Upper lobe of left lung (tissue), 4 donors: ENCODE results near the gene STAC3.

ENCODE experiments used
- CTCF ChIP-seq, 6 experiments: fragments of 450-650 bp in 4 of 6; fragments of 200-600 bp in 2 of 6; sonication (generic) in 2 of 6; IDR thresholded peaks; one replicate each; pipeline ENCODE4 v1.5.1; 2016 to 2019; ENCODE audit warnings: antibody characterized with exemption in 6 of 6
- POLR2A ChIP-seq, 4 donors: fragments of 450-650 bp; IDR thresholded peaks; one replicate each; pipeline ENCODE4 v1.5.1; 2016 to 2017; ENCODE audit warnings: antibody characterized with exemption in 4 of 4, mild to moderate bottlenecking in 2 of 4

- TF ChIP-seq CTCF (IDR thresholded peaks at IDR 0.05) (no peak), POLR2A (IDR thresholded peaks at IDR 0.05) (no peak)
These were observed 16.8 kb downstream of the STAC3 start for GRCh38 chr12:57234233-57234570.
